Measurements from ENCODE around the gene PCSK6.

PCSK6 gene

GRCh38 chr15:101486696-101487459 lies 2.6 kb downstream of the PCSK6 start:
- H3K9me2 ChIP-seq (replicated peaks; ENCODE audit: control insufficient read depth, low read length), result no peaks in the 10 kb centered on the region
- no peak overlapping the region for H3K4me3 ChIP-seq (ENCODE audit: low read length)
- H3K4me2 ChIP-seq (ENCODE audit: low read length), result no peak overlapping the region
- H3F3A ChIP-seq (ENCODE audit: control insufficient read depth, insufficient read depth), result no peaks in the 10 kb centered on the region
- no peaks in the 10 kb centered on the region for H3K79me2 ChIP-seq (ENCODE audit: control insufficient read depth, low read length)
- no peaks in the 10 kb centered on the region for H4K20me1 ChIP-seq (ENCODE audit: control insufficient read depth, insufficient read depth, low read depth, low read length)
- no peaks in the 10 kb centered on the region for H3K4me1 ChIP-seq (ENCODE audit: control insufficient read depth, low read length)
- no peaks in the 10 kb centered on the region for H3K36me3 ChIP-seq (ENCODE audit: control insufficient read depth, low read length)
- H3K27me3 ChIP-seq (ENCODE audit: control insufficient read depth, low read length), result no peaks in the 10 kb centered on the region
- H3K9me3 ChIP-seq (ENCODE audit: control insufficient read depth, insufficient read depth, low read length), result peaks cover 6% of the 10 kb centered on the region; the same call in 1 of the 2 replicates
- no peak overlapping the region for H3K27ac ChIP-seq (ENCODE audit: low read depth, low read length)
- TF ChIP-seq CTCF (IDR thresholded peaks at IDR 0.05; ENCODE audit: low read depth, low read length, poor library complexity, severe bottlenecking) (no peak), EZH2phosphoT487 (IDR thresholded peaks at IDR 0.05; ENCODE audit: borderline replicate concordance, low read length) (no peak)

- H3K79me2 ChIP-seq (ENCODE audit: control insufficient read depth, low read length), result no peaks in the 10 kb centered on the region
- no peaks in the 10 kb centered on the region for H4K20me1 ChIP-seq (ENCODE audit: control insufficient read depth, insufficient read depth, low read depth, low read length)
- no peaks in the 10 kb centered on the region for H3K27me3 ChIP-seq (ENCODE audit: control insufficient read depth, low read length)
- H3K4me2 ChIP-seq (ENCODE audit: low read length), result no peak overlapping the region
- no peaks in the 10 kb centered on the region for H3K9me3 ChIP-seq (ENCODE audit: control insufficient read depth, insufficient read depth, low read length)
- no peak overlapping the region for H3K27ac ChIP-seq (ENCODE audit: low read depth, low read length)
- TF ChIP-seq CTCF (IDR thresholded peaks at IDR 0.05; ENCODE audit: low read depth, low read length, poor library complexity, severe bottlenecking), result no peak
- TF ChIP-seq EZH2phosphoT487 (IDR thresholded peaks at IDR 0.05; ENCODE audit: borderline replicate concordance, low read length), result no peak
- H3K4me1 ChIP-seq (ENCODE audit: control insufficient read depth, low read length), result no peaks in the 10 kb centered on the region
- no peak overlapping the region for H3K4me3 ChIP-seq (ENCODE audit: low read length)
- H3F3A ChIP-seq (ENCODE audit: control insufficient read depth, insufficient read depth), result no peaks in the 10 kb centered on the region
- H3K36me3 ChIP-seq (ENCODE audit: control insufficient read depth, low read length), result no peaks in the 10 kb centered on the region
- H3K9me2 ChIP-seq (replicated peaks; ENCODE audit: control insufficient read depth, low read length), result no peaks in the 10 kb centered on the region
These were observed 6.0 kb downstream of the PCSK6 start for GRCh38 chr15:101483462-101483861.

- Histone ChIP-seq H3K4me1 (ENCODE audit: control insufficient read depth, low read length) (no peaks in the 10 kb centered on the region), H3K27me3 (ENCODE audit: control insufficient read depth, low read length) (no peaks in the 10 kb centered on the region), H3K9me3 (ENCODE audit: control insufficient read depth, insufficient read depth, low read length) (no peaks in the 10 kb centered on the region), H3K27ac (ENCODE audit: low read depth, low read length) (no peak overlapping the region), H3K79me2 (ENCODE audit: control insufficient read depth, low read length) (no peaks in the 10 kb centered on the region), H3K4me2 (ENCODE audit: low read length) (no peak overlapping the region), H4K20me1 (ENCODE audit: control insufficient read depth, insufficient read depth, low read depth, low read length) (no peaks in the 10 kb centered on the region), H3K4me3 (ENCODE audit: low read length) (no peak overlapping the region), H3K36me3 (ENCODE audit: control insufficient read depth, low read length) (no peaks in the 10 kb centered on the region), H3F3A (ENCODE audit: control insufficient read depth, insufficient read depth) (no peaks in the 10 kb centered on the region), H3K9me2 (replicated peaks; ENCODE audit: control insufficient read depth, low read length) (no peaks in the 10 kb centered on the region)
- no peak for TF ChIP-seq EZH2phosphoT487 (IDR thresholded peaks at IDR 0.05; ENCODE audit: borderline replicate concordance, low read length)
- no peak for TF ChIP-seq CTCF (IDR thresholded peaks at IDR 0.05; ENCODE audit: low read depth, low read length, poor library complexity, severe bottlenecking)
These were observed 6.8 kb downstream of the PCSK6 start for GRCh38 chr15:101482526-101483371.
